ENCODE measurements around the gene NUDT5. TPM values are rescaled to one million over a fixed set of nuclear protein-coding genes. Genes with fewer than 3 reads are reported as not detected.

The NUDT5 gene
- total RNA-seq, 1 experiment from 2014 or later: 160 TPM

GRCh38 chr10:12191715-12192114 lies 4.0 kb downstream of the NUDT5 start:
- CTCF ChIA-PET: no interaction called here
- no peaks in the 10 kb centered on the region for H3K9me3 Mint-ChIP-seq (ENCODE audit: unreplicated experiment)
- no peak overlapping the region for H3K4me3 ChIP-seq (ENCODE audit: low read depth, low read length)
- H3K4me3 Mint-ChIP-seq (ENCODE audit: unreplicated experiment): no peak overlapping the region
- H3K4me1 ChIP-seq: peaks cover 5% of the 10 kb centered on the region
- peaks cover 51% of the 10 kb centered on the region for H3K36me3 Mint-ChIP-seq (ENCODE audit: insufficient read depth, unreplicated experiment)
- TF ChIP-seq CTCF (IDR thresholded peaks at IDR 0.05; ENCODE audit: insufficient read depth in 1 of 2, low read depth in 1 of 2, low read length in 1 of 2, severe bottlenecking in 1 of 2, unreplicated experiment in 1 of 2): no peak
- H3K9me3 ChIP-seq: no peaks in the 10 kb centered on the region
- DNase-seq: no peak
- H3K27ac Mint-ChIP-seq (ENCODE audit: unreplicated experiment): no peak overlapping the region
- BruUV-seq (replicated peaks): no TSS peak
- intact Hi-C loops (cut with micrococcal nuclease; ENCODE audit: unreplicated experiment): no loop called here
- POLR2A ChIA-PET: no interaction called here
- peaks cover 14% of the 10 kb centered on the region for H3K4me1 Mint-ChIP-seq (ENCODE audit: low read depth, unreplicated experiment)
- H3K27me3 Mint-ChIP-seq (ENCODE audit: insufficient read depth, unreplicated experiment): no peaks in the 10 kb centered on the region
- no peaks in the 10 kb centered on the region for H3K36me3 ChIP-seq (ENCODE audit: control insufficient read depth, insufficient read depth, low read length)
- H3K27me3 ChIP-seq (replicated peaks; ENCODE audit: control insufficient read depth, insufficient read depth, low read length): no peaks in the 10 kb centered on the region

GRCh38 chr10:12189426-12189825 lies 6.3 kb downstream of the NUDT5 start:
- intact Hi-C loops (cut with micrococcal nuclease; ENCODE audit: unreplicated experiment): no loop called here
- H3K36me3 Mint-ChIP-seq (ENCODE audit: insufficient read depth, unreplicated experiment): peaks cover 63% of the 10 kb centered on the region
- H3K36me3 ChIP-seq (ENCODE audit: control insufficient read depth, insufficient read depth, low read length): no peaks in the 10 kb centered on the region
- ChIA-PET CTCF (no interaction called here), POLR2A (interaction anchor here (0.7 kb wide), 1 partner anchor 19 kb away, joined by 3 read pairs; no protein-coding TSS in a partner anchor)
- no peaks in the 10 kb centered on the region for H3K9me3 ChIP-seq
- no peak overlapping the region for H3K27ac Mint-ChIP-seq (ENCODE audit: unreplicated experiment)
- no peaks in the 10 kb centered on the region for H3K9me3 Mint-ChIP-seq (ENCODE audit: unreplicated experiment)
- no peaks in the 10 kb centered on the region for H3K27me3 ChIP-seq (replicated peaks; ENCODE audit: control insufficient read depth, insufficient read depth, low read length)
- no TSS peak for BruUV-seq (replicated peaks)
- no peak overlapping the region for H3K4me3 ChIP-seq (ENCODE audit: low read depth, low read length)
- no peak overlapping the region for H3K4me3 Mint-ChIP-seq (ENCODE audit: unreplicated experiment)
- H3K27me3 Mint-ChIP-seq (ENCODE audit: insufficient read depth, unreplicated experiment): no peaks in the 10 kb centered on the region
- no peak for TF ChIP-seq CTCF (IDR thresholded peaks at IDR 0.05; ENCODE audit: insufficient read depth in 1 of 2, low read depth in 1 of 2, low read length in 1 of 2, severe bottlenecking in 1 of 2, unreplicated experiment in 1 of 2)
- peaks cover 13% of the 10 kb centered on the region for H3K4me1 Mint-ChIP-seq (ENCODE audit: low read depth, unreplicated experiment)
- peaks cover 5% of the 10 kb centered on the region for H3K4me1 ChIP-seq
- DNase-seq: no peak

GRCh38 chr10:12188656-12189055 lies 7.0 kb downstream of the NUDT5 start:
- BruUV-seq (replicated peaks): no TSS peak
- H3K27me3 Mint-ChIP-seq (ENCODE audit: insufficient read depth, unreplicated experiment): no peaks in the 10 kb centered on the region
- H3K9me3 Mint-ChIP-seq (ENCODE audit: unreplicated experiment): no peaks in the 10 kb centered on the region
- no peak overlapping the region for H3K27ac Mint-ChIP-seq (ENCODE audit: unreplicated experiment)
- Histone ChIP-seq H3K9me3 (no peaks in the 10 kb centered on the region), H3K27me3 (replicated peaks; ENCODE audit: control insufficient read depth, insufficient read depth, low read length) (no peaks in the 10 kb centered on the region), H3K4me1 (no peaks in the 10 kb centered on the region), H3K36me3 (ENCODE audit: control insufficient read depth, insufficient read depth, low read length) (no peaks in the 10 kb centered on the region), H3K4me3 (ENCODE audit: low read depth, low read length) (no peak overlapping the region)
- POLR2A ChIA-PET: no interaction called here
- DNase-seq: no peak
- CTCF ChIA-PET: interaction anchor here (0.6 kb wide), 1 partner anchor 8 kb away, joined by 3 read pairs; no protein-coding TSS in a partner anchor
- H3K4me1 Mint-ChIP-seq (ENCODE audit: low read depth, unreplicated experiment): peaks cover 7% of the 10 kb centered on the region
- no peak for TF ChIP-seq CTCF (IDR thresholded peaks at IDR 0.05; ENCODE audit: insufficient read depth in 1 of 2, low read depth in 1 of 2, low read length in 1 of 2, severe bottlenecking in 1 of 2, unreplicated experiment in 1 of 2)
- H3K36me3 Mint-ChIP-seq (ENCODE audit: insufficient read depth, unreplicated experiment): peaks cover 68% of the 10 kb centered on the region
- no peak overlapping the region for H3K4me3 Mint-ChIP-seq (ENCODE audit: unreplicated experiment)
- intact Hi-C loops (cut with micrococcal nuclease; ENCODE audit: unreplicated experiment): no loop called here

All from Caco-2 (cell line).